Posterior vena cava (tissue), 2 donors: ENCODE measurements around the gene SRA1. TPM values are rescaled to one million over a fixed set of nuclear protein-coding genes. Genes with fewer than 3 reads are reported as not detected.
"Not testable (repeated sequence)": the region's sequence is repeated elsewhere in the genome, so short reads cannot be mapped to it uniquely, and the experiment has no call there.

ENCODE experiments used
- DNase-seq: peaks from one replicate; pipeline ENCODE4 v3.0.0-alpha.2; 2020; ENCODE audit warnings: low spot score
- intact Hi-C, 2 donors: fragments of 100-400 bp; cut with DNase I; formaldehyde crosslinking; loops; one replicate each; pipeline versions ENCODE4 v1.14.1 to v1.14.2; 2022 to 2023
- long read RNA-seq, 2 donors: library from polyadenylated mRNA; unstranded; transcript quantifications; one replicate each; pipeline ENCODE4 v2.0.0, GENCODE V29; 2020 to 2021
- total RNA-seq, 2 donors: library from RNA; stranded (reverse); fragmentation: NEBNext Ultra II Directional; extraction: Animal tissue kit (Norgen Biotek cat#: 25700); gene quantifications; one replicate each; pipeline ENCODE4 v1.2.1, GENCODE V29; 2021
- donor health status: DM: yes; HTN: yes; CAD: no.
- donor health status: DM: yes; HTN: yes; CAD: no.

SRA1 gene
- 10 to 100 TPM; 27.9 to 28.0 TPM for total RNA-seq
- long read RNA-seq, donor 1, transcript SRA1-201 (5 exons, 2,107 nt): major isoform, 8 of 10 reads
- long read RNA-seq, donor 1, partial matches to known transcripts: 0 of 10 reads
- long read RNA-seq, donor 1, other reads (novel, unspliced or antisense): 1 of 10 reads
- long read RNA-seq, donor 2, transcript SRA1-201 (5 exons, 2,107 nt): major isoform, 60 of 95 reads
- long read RNA-seq, donor 2, transcript SRA1-205 (4 exons, 1,466 nt): minor isoform, 22 of 95 reads
- long read RNA-seq, donor 2, partial matches to known transcripts: 5 of 95 reads
- long read RNA-seq, donor 2, other reads (novel, unspliced or antisense): 2 of 95 reads

GRCh38 chr5:140557136-140557805, at the start of gene SRA1:
Gene SRA1, minus strand, starts transcription at chr5:140557473. Its CDS starts 21 bp downstream, at chr5:140557452.
- DNase-seq: peak; percentile 98
- intact Hi-C loops: no loop called here

- DNase-seq: no peak
- intact Hi-C loops: no loop called here
Measured at GRCh38 chr5:140607031-140607430, 49.8 kb upstream of the SRA1 start.

GRCh38 chr5:140605879-140606278, 48.6 kb upstream of the SRA1 start:
- intact Hi-C loops: no loop called here
- no peak for DNase-seq

- no peak for DNase-seq
- intact Hi-C loops: no loop called here
Measured at GRCh38 chr5:140603734-140604133, 46.5 kb upstream of the SRA1 start.

GRCh38 chr5:140603446-140603698, 46.1 kb upstream of the SRA1 start:
- DNase-seq, intact Hi-C loops: not testable (repeated sequence)

GRCh38 chr5:140602147-140602546, 44.9 kb upstream of the SRA1 start:
- DNase-seq: no peak
- intact Hi-C loops: no loop called here

GRCh38 chr5:140600096-140600495, 42.8 kb upstream of the SRA1 start:
- intact Hi-C loops: no loop called here
- DNase-seq: no peak

- DNase-seq: no peak
- intact Hi-C loops: no loop called here
Measured at GRCh38 chr5:140598836-140599235, 41.6 kb upstream of the SRA1 start.

- intact Hi-C loops: no loop called here
- no peak for DNase-seq
Measured at GRCh38 chr5:140596321-140596741, 39.1 kb upstream of the SRA1 start.

- DNase-seq: no peak
Measured at GRCh38 chr5:140595538-140596300, 38.4 kb upstream of the SRA1 start.

GRCh38 chr5:140594169-140594568, 36.9 kb upstream of the SRA1 start:
- intact Hi-C loops: no loop called here
- DNase-seq: no peak

More at GRCh38 chr5:140595538-140596300, 38.4 kb upstream of the SRA1 start:
- intact Hi-C loops: no loop called here

- DNase-seq, intact Hi-C loops: not testable (repeated sequence)
Measured at GRCh38 chr5:140593070-140593469, 35.8 kb upstream of the SRA1 start.

- DNase-seq: no peak
- intact Hi-C loops: no loop called here
Measured at GRCh38 chr5:140591747-140592372, 34.6 kb upstream of the SRA1 start.

GRCh38 chr5:140590861-140591260, 33.6 kb upstream of the SRA1 start:
- intact Hi-C loops: no loop called here
- no peak for DNase-seq

- DNase-seq: no peak
- intact Hi-C loops: no loop called here
Measured at GRCh38 chr5:140588311-140589070, 31.2 kb upstream of the SRA1 start.

- intact Hi-C loops: no loop called here
- DNase-seq: no peak
Measured at GRCh38 chr5:140587495-140587894, 30.2 kb upstream of the SRA1 start.

- intact Hi-C loops, DNase-seq: not testable (repeated sequence)
Measured at GRCh38 chr5:140579188-140579747, 22.0 kb upstream of the SRA1 start.

GRCh38 chr5:140576776-140577201, 19.5 kb upstream of the SRA1 start:
- DNase-seq: no peak
- intact Hi-C loops: no loop called here

- DNase-seq: peak; percentile 89
- intact Hi-C loops: no loop called here
Measured at GRCh38 chr5:140575309-140575708, 18.0 kb upstream of the SRA1 start.
